Measurements from ENCODE around the gene OSBP.

GRCh38 chr11:59575505-59575904 lies 40.1 kb downstream of the OSBP start:
- TF ChIP-seq CTCF (IDR thresholded peaks at IDR 0.05; ENCODE audit: low read depth, low read length, missing input control) (no peak), GABPA (IDR thresholded peaks at IDR 0.05 in 1 of 2, conservative IDR thresholded peaks at IDR 0.05 in 1 of 2) (no peak), TAF1 (conservative IDR thresholded peaks at IDR 0.05) (no peak), SP1 (IDR thresholded peaks at IDR 0.05) (no peak), JUND (IDR thresholded peaks at IDR 0.05) (no peak), REST (IDR thresholded peaks at IDR 0.05) (no peak), RXRA (IDR thresholded peaks at IDR 0.05) (no peak), MAX (IDR thresholded peaks at IDR 0.05) (no peak), RAD21 (IDR thresholded peaks at IDR 0.05) (no peak)
